Measurements from ENCODE around the gene CASS4. TPM values are rescaled to one million over a fixed set of nuclear protein-coding genes. Genes with fewer than 3 reads are reported as not detected.

Gene CASS4
- total RNA-seq, 2 experiments from 2014 or later = 0.15 TPM; not detected in 1

DNA sequence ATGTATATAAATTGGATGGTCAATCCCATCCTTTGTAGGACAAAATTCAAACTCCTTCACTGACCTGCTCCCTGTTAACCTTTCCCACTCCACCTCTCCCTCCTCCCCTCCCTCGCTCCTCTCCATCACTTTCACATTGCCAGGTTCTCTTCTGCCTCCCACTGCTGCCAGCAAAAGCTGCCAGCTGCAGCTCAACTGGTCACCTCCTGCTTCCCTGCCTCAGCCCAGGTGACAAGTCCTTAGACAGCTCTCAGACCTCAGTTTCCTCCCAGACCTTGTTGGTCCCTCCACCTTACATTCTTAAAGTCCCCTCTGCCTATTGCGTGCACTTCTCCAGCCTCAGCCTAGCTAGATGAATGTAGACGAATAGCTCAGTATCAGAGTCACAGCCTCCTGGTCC, 33.1 kb downstream of the CASS4 start:
- Histone ChIP-seq H3K9me2 (ENCODE audit: insufficient read depth, low read length) (no peaks in the 10 kb centered on the region), H3K36me3 (ENCODE audit: insufficient read depth, low read length) (no peaks in the 10 kb centered on the region), H3K79me2 (ENCODE audit: insufficient read depth, low read depth, low read length) (no peaks in the 10 kb centered on the region), H2AFZ (ENCODE audit: low read length) (no peak overlapping the region), H4K20me1 (ENCODE audit: insufficient read depth, low read length) (no peaks in the 10 kb centered on the region), H3K4me1 (ENCODE audit: insufficient read depth, low read length, poor library complexity, severe bottlenecking) (no peaks in the 10 kb centered on the region), H3K4me2 (ENCODE audit: low read length) (no peak overlapping the region), H3K4me3 (ENCODE audit: low read depth, low read length, poor library complexity, severe bottlenecking) (no peak overlapping the region), H3K27ac (ENCODE audit: low read depth, low read length, poor library complexity, severe bottlenecking) (no peak overlapping the region), H3K9me3 (ENCODE audit: low read length) (no peaks in the 10 kb centered on the region)
- TF ChIP-seq, protein P1, sequence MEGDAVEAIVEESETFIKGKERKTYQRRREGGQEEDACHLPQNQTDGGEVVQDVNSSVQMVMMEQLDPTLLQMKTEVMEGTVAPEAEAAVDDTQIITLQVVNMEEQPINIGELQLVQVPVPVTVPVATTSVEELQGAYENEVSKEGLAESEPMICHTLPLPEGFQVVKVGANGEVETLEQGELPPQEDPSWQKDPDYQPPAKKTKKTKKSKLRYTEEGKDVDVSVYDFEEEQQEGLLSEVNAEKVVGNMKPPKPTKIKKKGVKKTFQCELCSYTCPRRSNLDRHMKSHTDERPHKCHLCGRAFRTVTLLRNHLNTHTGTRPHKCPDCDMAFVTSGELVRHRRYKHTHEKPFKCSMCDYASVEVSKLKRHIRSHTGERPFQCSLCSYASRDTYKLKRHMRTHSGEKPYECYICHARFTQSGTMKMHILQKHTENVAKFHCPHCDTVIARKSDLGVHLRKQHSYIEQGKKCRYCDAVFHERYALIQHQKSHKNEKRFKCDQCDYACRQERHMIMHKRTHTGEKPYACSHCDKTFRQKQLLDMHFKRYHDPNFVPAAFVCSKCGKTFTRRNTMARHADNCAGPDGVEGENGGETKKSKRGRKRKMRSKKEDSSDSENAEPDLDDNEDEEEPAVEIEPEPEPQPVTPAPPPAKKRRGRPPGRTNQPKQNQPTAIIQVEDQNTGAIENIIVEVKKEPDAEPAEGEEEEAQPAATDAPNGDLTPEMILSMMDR (conservative IDR thresholded peaks at IDR 0.05; ENCODE audit: low read length) = no peak
- TF ChIP-seq EZH2phosphoT487 (IDR thresholded peaks at IDR 0.05; ENCODE audit: borderline replicate concordance, low read depth, low read length) = no peak
- CTCF ChIA-PET (ENCODE audit: unreplicated experiment) = no interaction called here
- intact Hi-C loops (cut with micrococcal nuclease; ENCODE audit: unreplicated experiment) = no loop called here
- no peak for DNase-seq (ENCODE audit: low spot score)
- no TSS peak for BruUV-seq (replicated peaks)
- POLR2A ChIA-PET = no interaction called here

- Histone ChIP-seq H3K36me3 (ENCODE audit: insufficient read depth, low read length) (no peaks in the 10 kb centered on the region), H3K79me2 (ENCODE audit: insufficient read depth, low read depth, low read length) (no peaks in the 10 kb centered on the region), H4K20me1 (ENCODE audit: insufficient read depth, low read length) (no peaks in the 10 kb centered on the region), H3K9me2 (ENCODE audit: insufficient read depth, low read length) (no peaks in the 10 kb centered on the region), H3K27ac (ENCODE audit: low read depth, low read length, poor library complexity, severe bottlenecking) (no peak overlapping the region), H3K9me3 (ENCODE audit: low read length) (no peaks in the 10 kb centered on the region), H3K4me2 (ENCODE audit: low read length) (no peak overlapping the region), H2AFZ (ENCODE audit: low read length) (no peak overlapping the region), H3K4me1 (ENCODE audit: insufficient read depth, low read length, poor library complexity, severe bottlenecking) (no peaks in the 10 kb centered on the region), H3K4me3 (ENCODE audit: low read depth, low read length, poor library complexity, severe bottlenecking) (no peak overlapping the region)
- POLR2A ChIA-PET = no interaction called here
- DNase-seq (ENCODE audit: low spot score) = no peak
- no TSS peak for BruUV-seq (replicated peaks)
- CTCF ChIA-PET (ENCODE audit: unreplicated experiment) = no interaction called here
- intact Hi-C loops (cut with micrococcal nuclease; ENCODE audit: unreplicated experiment) = no loop called here
- TF ChIP-seq, protein P1 (conservative IDR thresholded peaks at IDR 0.05; ENCODE audit: low read length) = no peak
- no peak for TF ChIP-seq EZH2phosphoT487 (IDR thresholded peaks at IDR 0.05; ENCODE audit: borderline replicate concordance, low read depth, low read length)
Measured at GRCh38 chr20:56445540-56445939, 33.5 kb downstream of the CASS4 start.

GRCh38 chr20:56447227-56447626, 35.2 kb downstream of the CASS4 start:
- no peaks in the 10 kb centered on the region for H3K4me1 ChIP-seq (ENCODE audit: insufficient read depth, low read length, poor library complexity, severe bottlenecking)
- no peak for DNase-seq (ENCODE audit: low spot score)
- H2AFZ ChIP-seq (ENCODE audit: low read length) = no peak overlapping the region
- H3K36me3 ChIP-seq (ENCODE audit: insufficient read depth, low read length) = no peaks in the 10 kb centered on the region
- no peak for TF ChIP-seq EZH2phosphoT487 (IDR thresholded peaks at IDR 0.05; ENCODE audit: borderline replicate concordance, low read depth, low read length)
- TF ChIP-seq, protein P1 (conservative IDR thresholded peaks at IDR 0.05; ENCODE audit: low read length) = no peak
- no peaks in the 10 kb centered on the region for H4K20me1 ChIP-seq (ENCODE audit: insufficient read depth, low read length)
- CTCF ChIA-PET (ENCODE audit: unreplicated experiment) = no interaction called here
- H3K4me3 ChIP-seq (ENCODE audit: low read depth, low read length, poor library complexity, severe bottlenecking) = no peak overlapping the region
- H3K27ac ChIP-seq (ENCODE audit: low read depth, low read length, poor library complexity, severe bottlenecking) = no peak overlapping the region
- no peaks in the 10 kb centered on the region for H3K9me2 ChIP-seq (ENCODE audit: insufficient read depth, low read length)
- H3K9me3 ChIP-seq (ENCODE audit: low read length) = no peaks in the 10 kb centered on the region
- no TSS peak for BruUV-seq (replicated peaks)
- no peak overlapping the region for H3K4me2 ChIP-seq (ENCODE audit: low read length)
- intact Hi-C loops (cut with micrococcal nuclease; ENCODE audit: unreplicated experiment) = no loop called here
- POLR2A ChIA-PET = interaction anchor here (0.7 kb wide), 1 partner anchor 81 kb away, joined by 4 read pairs; no protein-coding TSS in a partner anchor
- H3K79me2 ChIP-seq (ENCODE audit: insufficient read depth, low read depth, low read length) = no peaks in the 10 kb centered on the region
